GM12874 (cell line): Measurements from ENCODE around the gene PRR20G.

ENCODE experiments used
- CTCF ChIP-seq: IDR thresholded peaks from 2 replicates; pipeline ENCODE4 v1.5.1; 2011; ENCODE audit warnings: low read depth, mild to moderate bottlenecking, control low read depth, low read length, moderate library complexity; ENCODE audit not compliant: insufficient read depth

The PRR20G gene

GRCh38 chr3:127287840-127288239 is at the start of gene PRR20G:
Gene PRR20G (minus strand): TSS chr3:127288046. CDS start chr3:127287365, 681 bp downstream.
- TF ChIP-seq CTCF: no peak

GRCh38 chr3:127337001-127337400 is 49.2 kb upstream of the PRR20G start:
- no peak for TF ChIP-seq CTCF

GRCh38 chr3:127336101-127336500 is 48.3 kb upstream of the PRR20G start:
- no peak for TF ChIP-seq CTCF

GRCh38 chr3:127330385-127330784 is 42.5 kb upstream of the PRR20G start:
- no peak for TF ChIP-seq CTCF

GRCh38 chr3:127329631-127330285 is 41.9 kb upstream of the PRR20G start:
- no peak for TF ChIP-seq CTCF

- TF ChIP-seq CTCF: no peak
Measured at GRCh38 chr3:127328421-127328820, 40.6 kb upstream of the PRR20G start.

GRCh38 chr3:127326341-127326740 is 38.5 kb upstream of the PRR20G start:
- TF ChIP-seq CTCF: no peak
